Panc1 (cell line): ENCODE data around the gene PARVB.

ENCODE experiments used
- POLR2AphosphoS5 ChIP-seq: IDR thresholded peaks from 2 replicates; pipeline ENCODE4 v1.6.1; 2012; ENCODE audit warnings: mild to moderate bottlenecking, low read depth, low read length, moderate library complexity
- TF ChIP-seq, protein P1 (sequence below): fragments of 450-650 bp; IDR thresholded peaks from 2 replicates; pipeline ENCODE4 v1.5.1; 2017; ENCODE audit warnings: mild to moderate bottlenecking

DNA sequence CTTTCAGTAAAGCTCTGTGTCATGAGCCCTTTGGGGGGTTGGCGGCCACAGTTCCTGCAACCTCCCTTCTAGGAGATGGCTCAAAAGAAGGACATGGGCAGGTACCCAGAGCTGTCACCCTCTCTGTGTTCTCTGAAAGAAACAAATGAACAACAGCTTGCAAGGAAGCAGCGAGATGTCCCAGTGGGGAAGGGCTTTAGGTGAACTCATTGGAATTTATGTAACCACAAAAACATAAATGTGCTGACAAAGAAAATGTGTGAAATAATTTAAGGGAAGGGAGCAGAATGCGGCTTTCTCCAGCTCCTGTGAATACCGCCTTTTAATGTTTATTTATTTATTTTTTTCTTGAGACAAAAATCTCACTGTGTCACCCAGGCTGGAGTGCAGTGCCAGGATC, 159.9 kb downstream of the PARVB start:
- TF ChIP-seq, protein P1, sequence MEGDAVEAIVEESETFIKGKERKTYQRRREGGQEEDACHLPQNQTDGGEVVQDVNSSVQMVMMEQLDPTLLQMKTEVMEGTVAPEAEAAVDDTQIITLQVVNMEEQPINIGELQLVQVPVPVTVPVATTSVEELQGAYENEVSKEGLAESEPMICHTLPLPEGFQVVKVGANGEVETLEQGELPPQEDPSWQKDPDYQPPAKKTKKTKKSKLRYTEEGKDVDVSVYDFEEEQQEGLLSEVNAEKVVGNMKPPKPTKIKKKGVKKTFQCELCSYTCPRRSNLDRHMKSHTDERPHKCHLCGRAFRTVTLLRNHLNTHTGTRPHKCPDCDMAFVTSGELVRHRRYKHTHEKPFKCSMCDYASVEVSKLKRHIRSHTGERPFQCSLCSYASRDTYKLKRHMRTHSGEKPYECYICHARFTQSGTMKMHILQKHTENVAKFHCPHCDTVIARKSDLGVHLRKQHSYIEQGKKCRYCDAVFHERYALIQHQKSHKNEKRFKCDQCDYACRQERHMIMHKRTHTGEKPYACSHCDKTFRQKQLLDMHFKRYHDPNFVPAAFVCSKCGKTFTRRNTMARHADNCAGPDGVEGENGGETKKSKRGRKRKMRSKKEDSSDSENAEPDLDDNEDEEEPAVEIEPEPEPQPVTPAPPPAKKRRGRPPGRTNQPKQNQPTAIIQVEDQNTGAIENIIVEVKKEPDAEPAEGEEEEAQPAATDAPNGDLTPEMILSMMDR = no peak
- no peak for TF ChIP-seq POLR2AphosphoS5
